ENCODE data around the gene TACR1. TPM values are rescaled to one million over a fixed set of nuclear protein-coding genes. Genes with fewer than 3 reads are reported as not detected.

Gene TACR1
- total and polyA plus RNA-seq, 2 of the 13 experiments (the other 11 are each of a cell fraction or from before 2014, with no cell fraction given): not detected

- WGBS (ENCODE audit: low lambda C conversion rate): 95% methylated on average over 4 of the region's 4 CpGs
- in situ Hi-C loops (cut with HindIII; ENCODE audit: extremely low pct_ligation_motif_present, low pct_unique_long_range_greater_than_20kb) (no loop called here), intact Hi-C loops (cut with micrococcal nuclease; ENCODE audit: unreplicated experiment) (no loop called here)
- FAIRE-seq (no peak), ATAC-seq (no peak), DNase-seq (ENCODE audit: low spot score) (no peak)
- no peaks in the 10 kb centered on the region for H4K20me1 ChIP-seq (ENCODE audit: insufficient read depth, low read length)
- H3K9ac ChIP-seq (ENCODE audit: insufficient read depth, low read depth, low read length): no peak overlapping the region
- no TSS peak for BruUV-seq (replicated peaks)
- H3K27me3 ChIP-seq (ENCODE audit: control insufficient read depth in 1 of 2, insufficient read depth in 2 of 2, low read length in 2 of 2): no peaks in the 10 kb centered on the region
- no peaks in the 10 kb centered on the region for H3K9me3 ChIP-seq (ENCODE audit: low read length)
- no peak for TF ChIP-seq ATF3 (CRISPR knock-in tag; IDR thresholded peaks at IDR 0.05)
- TF ChIP-seq AGO2 (optimal IDR thresholded peaks at IDR 0.05; ENCODE audit: low read depth, low read length): no peak
- no peak for TF ChIP-seq KDM5A (IDR thresholded peaks at IDR 0.05; ENCODE audit: borderline replicate concordance, low read length)
- no peak for TF ChIP-seq BORCS8-MEF2B (CRISPR knock-in tag; IDR thresholded peaks at IDR 0.05)
- TF ChIP-seq MXD4 (CRISPR knock-in tag; IDR thresholded peaks at IDR 0.05): no peak
- no peak for TF ChIP-seq ZNF597 (CRISPR knock-in tag; IDR thresholded peaks at IDR 0.05)
- TF ChIP-seq STAT5B (CRISPR knock-in tag; IDR thresholded peaks at IDR 0.05): no peak
- no peak for TF ChIP-seq NFYC (CRISPR knock-in tag; IDR thresholded peaks at IDR 0.05)
- no peak for TF ChIP-seq ZNF552 (CRISPR knock-in tag; IDR thresholded peaks at IDR 0.05; ENCODE audit: borderline replicate concordance)
- H3K36me3 ChIP-seq (replicated peaks in 1 of 2; ENCODE audit: control insufficient read depth in 1 of 2, insufficient read depth in 2 of 2, low read length in 2 of 2): no peaks in the 10 kb centered on the region; a peak in 1 of 5 replicates
- H3K4me2 ChIP-seq (ENCODE audit: low read depth, low read length): no peak overlapping the region
- H2AFZ ChIP-seq (ENCODE audit: low read length): no peak overlapping the region
- POLR2A ChIA-PET: no interaction called here
- H3K4me1 ChIP-seq (ENCODE audit: insufficient read depth, low read length): peaks cover 20% of the 10 kb centered on the region
- no peak overlapping the region for H3K27ac ChIP-seq (ENCODE audit: extremely low read length, insufficient read depth, low read length)
- H3K79me2 ChIP-seq (ENCODE audit: insufficient read depth, low read length): no peaks in the 10 kb centered on the region
- CTCF ChIA-PET (ENCODE audit: low intra/inter-chr PET ratio, low total read pairs): no interaction called here
- H3K4me3 ChIP-seq (replicated peaks in 1 of 3; ENCODE audit: insufficient read depth in 1 of 3, low read depth in 2 of 3, low read length in 3 of 3): no peak overlapping the region
Observed at GRCh38 chr2:75047992-75048625, 151.2 kb downstream of the TACR1 start.
